H1 (cell line): ENCODE results near the gene KRTAP12-4. TPM values are rescaled to one million over a fixed set of nuclear protein-coding genes. Genes with fewer than 3 reads are reported as not detected.
"Not testable (repeated sequence)": the region's sequence is repeated elsewhere in the genome, so short reads cannot be mapped to it uniquely, and the experiment has no call there.

Source experiments
- CTCF ChIA-PET: fragments of 300-600 bp; sonication (Branson Sonifier 250); formaldehyde crosslinking; loops from one replicate; lab custom pipeline; 2021; ENCODE audit not compliant: partially characterized antibody; lab: Charles Lee
- POLR2A ChIA-PET: fragments of 300-600 bp; sonication (Branson Sonifier 250); formaldehyde crosslinking; loops from one replicate; lab custom pipeline; 2021; ENCODE audit warnings: inconsistent platforms; ENCODE audit not compliant: partially characterized antibody; lab: Charles Lee
- DNase-seq, 2 experiments: peaks; one replicate each; pipeline versions ENCODE4 v3.0.0 to v3.0.0-alpha.2; 2010 to 2022; ENCODE audit warnings: low spot score in 2 of 2, low read depth in 1 of 2, mixed read lengths in 1 of 2
- FAIRE-seq: peaks from 2 replicates; lab custom pipeline; 2011; peaks lifted over from hg19 to GRCh38; lab: Jason Lieb, UNC
- H2AFZ ChIP-seq: 2 replicates; pipeline ENCODE4 v1.8.1; 2012; ENCODE audit warnings: low read length, inconsistent platforms
- H2AK5ac ChIP-seq: 2 replicates; pipeline ENCODE4 v1.6.1; 2013; ENCODE audit warnings: low read depth, low read length
- H2BK120ac ChIP-seq: replicated peaks from 2 replicates; pipeline ENCODE3; 2013; ENCODE audit warnings: low read depth, low read length, inconsistent platforms
- H2BK12ac ChIP-seq: 2 replicates; pipeline ENCODE4 v1.6.1; 2013; ENCODE audit warnings: low read depth, low read length
- H2BK15ac ChIP-seq: 2 replicates; pipeline ENCODE4 v1.6.1; 2013; ENCODE audit warnings: low read length
- H2BK20ac ChIP-seq: 2 replicates; pipeline ENCODE4 v1.6.1; 2013; ENCODE audit warnings: low read length
- H2BK5ac ChIP-seq: 2 replicates; pipeline ENCODE4 v1.6.1; 2013; ENCODE audit warnings: low read depth, low read length
- H3K14ac ChIP-seq: 2 replicates; pipeline ENCODE4 v1.6.1; 2013; ENCODE audit warnings: inconsistent platforms; ENCODE audit not compliant: insufficient read length
- H3K18ac ChIP-seq: 2 replicates; pipeline ENCODE4 v1.6.1; 2013; ENCODE audit warnings: low read length; ENCODE audit errors: extremely low read depth
- H3K23ac ChIP-seq: 2 replicates; pipeline ENCODE4 v1.6.1; 2013; ENCODE audit warnings: inconsistent platforms; ENCODE audit not compliant: insufficient read length
- H3K23me2 ChIP-seq: 2 replicates; pipeline ENCODE4 v1.6.1; 2013; ENCODE audit warnings: low read depth, low read length
- H3K27ac ChIP-seq: 2 replicates; pipeline ENCODE4 v1.6.1; 2011; ENCODE audit warnings: low read depth, low read length, inconsistent platforms
- H3K27me3 ChIP-seq, 4 experiments: replicated peaks in 1 of 4; 1 replicate in 1 of 4; 2 replicates in 3 of 4; pipeline versions ENCODE4 v1.6.1 to v1.8.1; 2011 to 2013; ENCODE audit warnings: low read length in 3 of 4, mild to moderate bottlenecking in 3 of 4, inconsistent platforms in 2 of 4, mixed read lengths in 2 of 4, moderate library complexity in 1 of 4; ENCODE audit not compliant: control insufficient read depth in 3 of 4, insufficient read depth in 3 of 4; ENCODE audit errors: extremely low read depth in 1 of 4
- H3K36me3 ChIP-seq, 4 experiments: 2 replicates each; pipeline versions ENCODE4 v1.6.1 to v1.8.1; 2011 to 2013; ENCODE audit warnings: mild to moderate bottlenecking in 4 of 4, low read length in 3 of 4, moderate library complexity in 2 of 4, control low read depth in 1 of 4, inconsistent platforms in 1 of 4; ENCODE audit not compliant: insufficient read depth in 4 of 4, control insufficient read depth in 2 of 4
- H3K4ac ChIP-seq: replicated peaks from 2 replicates; pipeline ENCODE3; 2013; ENCODE audit warnings: low read length, low read depth, mixed read lengths, inconsistent platforms; ENCODE audit not compliant: insufficient read length
- H3K4me1 ChIP-seq, 4 experiments: replicated peaks in 1 of 4; 1 replicate in 1 of 4; 2 replicates in 3 of 4; pipeline versions ENCODE4 v1.6.1 to v1.8.1; 2011 to 2013; ENCODE audit warnings: low read length in 3 of 4, inconsistent platforms in 2 of 4, mixed read lengths in 1 of 4; ENCODE audit not compliant: insufficient read depth in 4 of 4, control insufficient read depth in 3 of 4
- H3K4me2 ChIP-seq, 2 experiments: 2 replicates each; pipeline versions ENCODE4 v1.6.1 to v1.8.1; 2011 to 2013; ENCODE audit warnings: low read depth in 2 of 2, low read length in 2 of 2, control low read depth in 1 of 2, inconsistent platforms in 1 of 2, mild to moderate bottlenecking in 1 of 2; ENCODE audit not compliant: insufficient read depth in 1 of 2
- H3K4me3 ChIP-seq, 4 experiments: fragments of 200-600, 300-600 bp in 1 of 4; sonication (generic), shearing (Covaris generic), sonication (Bioruptor Twin) in 1 of 4; 2 replicates each; pipeline versions ENCODE4 v1.5.1 to v1.8.1; 2011 to 2016; ENCODE audit warnings: low read length in 4 of 4, low read depth in 3 of 4, control low read depth in 2 of 4, inconsistent platforms in 2 of 4, mild to moderate bottlenecking in 2 of 4, mixed read lengths in 1 of 4, moderate library complexity in 1 of 4; ENCODE audit not compliant: insufficient read depth in 2 of 4; ENCODE audit errors: extremely low read depth in 1 of 4
- H3K56ac ChIP-seq: replicated peaks from 2 replicates; pipeline ENCODE3; 2013; ENCODE audit warnings: low read depth, mild to moderate bottlenecking, mixed read lengths, low read length, inconsistent platforms; ENCODE audit not compliant: insufficient read length
- H3K79me1 ChIP-seq: 2 replicates; pipeline ENCODE4 v1.6.1; 2013; ENCODE audit warnings: low read depth, low read length, control low read depth
- H3K79me2 ChIP-seq, 2 experiments: 2 replicates each; pipeline versions ENCODE4 v1.6.1 to v1.8.1; 2012 to 2013; ENCODE audit warnings: low read length in 2 of 2, mild to moderate bottlenecking in 2 of 2, inconsistent platforms in 1 of 2; ENCODE audit not compliant: insufficient read depth in 2 of 2, control insufficient read depth in 1 of 2
- H3K9ac ChIP-seq, 4 experiments: replicated peaks in 1 of 4; 1 replicate in 1 of 4; 2 replicates in 3 of 4; pipeline versions ENCODE4 v1.6.1 to v1.8.1; 2011 to 2013; ENCODE audit warnings: low read depth in 3 of 4, low read length in 3 of 4, control low read depth in 2 of 4, mild to moderate bottlenecking in 2 of 4, moderate library complexity in 2 of 4, inconsistent platforms in 1 of 4; ENCODE audit errors: extremely low read depth in 1 of 4
- H3K9me3 ChIP-seq, 2 experiments: 2 replicates each; pipeline versions ENCODE4 v1.6.1 to v1.8.1; 2012 to 2013; ENCODE audit warnings: mild to moderate bottlenecking in 2 of 2, moderate library complexity in 2 of 2, control low read depth in 1 of 2, inconsistent platforms in 1 of 2, low read depth in 1 of 2, low read length in 1 of 2, mixed read lengths in 1 of 2; ENCODE audit not compliant: insufficient read depth in 2 of 2
- H4K20me1 ChIP-seq, 2 experiments: replicated peaks in 1 of 2; 2 replicates each; pipeline versions ENCODE3 to v1.8.1; 2011 to 2013; ENCODE audit warnings: inconsistent platforms in 2 of 2, low read length in 2 of 2, mild to moderate bottlenecking in 1 of 2; ENCODE audit not compliant: insufficient read depth in 2 of 2, control insufficient read depth in 1 of 2
- H4K5ac ChIP-seq: 2 replicates; pipeline ENCODE4 v1.6.1; 2013; ENCODE audit warnings: low read length, low read depth, mixed read lengths, inconsistent platforms; ENCODE audit not compliant: insufficient read length
- H4K8ac ChIP-seq: 2 replicates; pipeline ENCODE4 v1.8.0; 2013; ENCODE audit warnings: mild to moderate bottlenecking, moderate library complexity, low read length, inconsistent platforms; ENCODE audit not compliant: insufficient read depth; ENCODE audit errors: extremely low read depth
- H4K91ac ChIP-seq: replicated peaks from 2 replicates; pipeline ENCODE3; 2013; ENCODE audit warnings: low read length, mixed read lengths, inconsistent platforms; ENCODE audit not compliant: insufficient read length
- WGBS, 2 experiments: shearing (Covaris generic) in 1 of 2; methylation state at CpG; one replicate each; pipeline versions ENCODE4 v1.1.6 to v1.1.7; 2013 to 2015; ENCODE audit warnings: low lambda C conversion rate in 2 of 2, mixed read lengths in 2 of 2, inconsistent platforms in 1 of 2, low coverage in 1 of 2, missing lambda C conversion rate in 1 of 2; ENCODE audit not compliant: insufficient replicate concordance in 2 of 2, insufficient coverage in 1 of 2, insufficient read length in 1 of 2; ENCODE audit errors: extremely low coverage in 1 of 2, missing lambda C conversion rate in 1 of 2; 5-methylcytosine and 5-hydroxymethylcytosine counted together
- polyA plus RNA-seq, 7 experiments: library from polyadenylated mRNA; depleted of rRNA in 3 of 7; stranded (reverse) in 5 of 7; unstranded in 2 of 7; fragments of >200 nt in 5 of 7; fragments of 200-250 nt in 2 of 7; gene quantifications; 1 replicate in 5 of 7; 2 replicates in 1 of 7; 4 replicates in 1 of 7; pipeline versions ENCODE4 v1.2.1 to v1.2.3, GENCODE V29; 2011 to 2013; ENCODE audit warnings: missing spikeins in 2 of 7, mixed read lengths in 2 of 7
- total RNA-seq: library from RNA; stranded (reverse); fragmentation: NEBNext Ultra II Directional; extraction: Animal tissue kit (Norgen Biotek cat#: 25700); gene quantifications from 2 replicates; pipeline ENCODE4 v1.2.1, GENCODE V29; 2021

Gene KRTAP12-4
- total and polyA plus RNA-seq, 2 of the 8 experiments (the other 6 are each of a cell fraction or from before 2014, with no cell fraction given) = not detected

DNA sequence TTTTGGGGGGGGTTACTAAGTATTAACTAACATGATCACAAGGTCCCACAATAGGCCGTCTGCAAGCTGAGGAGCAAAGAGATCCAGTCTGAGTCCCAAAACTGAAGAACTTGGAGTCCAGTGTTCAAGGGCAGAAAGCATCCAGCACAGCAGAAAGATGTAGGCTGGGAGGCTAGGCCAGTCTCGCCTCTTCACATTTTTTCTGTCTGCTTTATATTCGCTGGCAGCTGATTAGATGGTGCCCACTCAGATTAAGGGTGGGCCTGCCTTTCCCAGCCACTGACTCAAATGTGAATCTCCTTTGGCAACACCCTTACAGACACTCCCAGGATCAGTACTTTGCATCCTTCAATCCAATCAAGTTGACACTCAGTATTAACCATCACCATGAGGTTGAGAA lies 35.3 kb upstream of the KRTAP12-4 start:
- H3K9ac ChIP-seq, H2AFZ ChIP-seq, H4K20me1 ChIP-seq, H3K23ac ChIP-seq, H2BK20ac ChIP-seq, H3K36me3 ChIP-seq, H3K27ac ChIP-seq, H3K79me1 ChIP-seq, H2AK5ac ChIP-seq, H2BK5ac ChIP-seq, H2BK12ac ChIP-seq, H3K4ac ChIP-seq, H3K4me3 ChIP-seq, H2BK120ac ChIP-seq, POLR2A ChIA-PET, H3K56ac ChIP-seq, H3K23me2 ChIP-seq, H3K79me2 ChIP-seq, H3K4me2 ChIP-seq, DNase-seq, FAIRE-seq, H3K27me3 ChIP-seq, H4K8ac ChIP-seq, H3K18ac ChIP-seq, H3K9me3 ChIP-seq, H3K14ac ChIP-seq, H2BK15ac ChIP-seq, H4K5ac ChIP-seq, H4K91ac ChIP-seq: not testable (repeated sequence)
- 88% methylated on average over 3 of the region's 3 CpGs; no CpG with 5 or more reads in 1 of the 2 experiments for WGBS, 2 experiments
- peaks cover 5 to 11% (median 9%) of the 10 kb centered on the region in 4 experiments for H3K4me1 ChIP-seq
- CTCF ChIA-PET = interaction anchor here (0.7 kb wide), 1 partner anchor 19 kb away, joined by 3 read pairs; no protein-coding TSS in a partner anchor
